Left ventricle myocardium superior (tissue), 1 donor: ENCODE results near the gene EIPR1. TPM values are rescaled to one million over a fixed set of nuclear protein-coding genes. Genes with fewer than 3 reads are reported as not detected.

Experiments
- ATAC-seq: fragments of 200-7000 bp; cut with Tn5 transposase; one replicate; pipeline ENCODE4 v1.9.1; 2020; ENCODE audit warnings: mild to moderate bottlenecking, moderate library complexity
- DNase-seq: peaks from one replicate; pipeline ENCODE4 v3.0.0-alpha.2; 2020
- intact Hi-C: fragments of 100-400 bp; cut with micrococcal nuclease; formaldehyde crosslinking; loops from one replicate; pipeline ENCODE4 v1.11.0; 2022
- total RNA-seq: library from RNA; stranded (reverse); fragmentation: NEBNext Ultra II Directional; extraction: Animal tissue kit (Norgen Biotek cat#: 25700); gene quantifications from one replicate; pipeline ENCODE4 v1.2.1, GENCODE V29; 2021
- donor health status: DM: no; HTN: yes; CAD: no; lungs with severe emphysema.

EIPR1 gene
- total RNA-seq, 1 donor from 2014 or later, result 9.6 TPM

DNA sequence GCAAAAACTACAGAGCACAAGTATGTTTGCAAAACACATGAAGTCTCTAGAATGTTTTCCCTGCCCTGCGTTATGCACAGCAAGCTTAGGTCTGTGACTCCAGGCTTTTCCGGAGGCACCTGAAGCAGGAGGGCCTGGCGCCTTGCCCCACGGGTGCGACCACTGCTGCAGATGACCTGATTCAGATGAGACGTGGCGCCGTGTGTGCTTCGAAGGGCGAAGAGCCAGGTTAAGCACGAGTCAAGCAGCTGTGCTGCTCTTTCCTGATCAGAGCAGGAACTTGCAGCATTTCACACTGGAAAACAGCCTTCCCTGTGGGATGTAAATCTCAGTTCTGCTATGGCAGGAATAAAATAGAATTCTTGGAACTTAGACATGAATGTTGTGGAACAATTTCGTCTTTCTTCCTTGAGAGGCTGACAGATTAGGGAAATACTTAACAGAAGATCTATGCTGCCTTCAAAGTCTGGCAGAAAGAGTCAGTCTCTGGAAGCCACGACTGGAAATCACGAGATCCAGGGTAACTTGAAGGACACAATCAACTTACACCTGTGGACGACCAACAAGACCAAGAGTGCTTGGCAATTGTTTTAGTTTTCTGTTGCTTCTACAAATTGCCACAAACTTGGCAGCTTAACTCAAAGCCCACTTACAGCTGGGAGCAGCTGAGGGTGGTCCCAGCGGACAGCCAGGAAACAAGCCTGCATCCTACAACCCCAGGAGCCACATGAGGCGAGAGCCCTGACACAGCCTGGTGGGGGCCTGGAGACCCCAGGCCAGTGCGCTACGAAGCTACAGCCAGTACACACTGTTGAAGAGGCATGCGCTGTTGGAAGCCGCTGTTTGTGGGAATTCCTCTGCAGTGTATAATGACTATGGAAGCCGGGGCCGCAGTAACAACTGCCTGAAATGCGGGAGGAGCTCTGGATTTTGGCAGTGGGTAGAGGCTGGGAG, 42.9 kb downstream of the EIPR1 start:
- intact Hi-C loops, result no loop called here
- DNase-seq (no peak), ATAC-seq (peak; percentile 51)

- DNase-seq (no peak), ATAC-seq (no peak)
- intact Hi-C loops, result no loop called here
Observed at GRCh38 chr2:3332133-3332532, 45.5 kb downstream of the EIPR1 start.

- no peak for DNase-seq
- no peak for ATAC-seq
- intact Hi-C loops, result no loop called here
Observed at GRCh38 chr2:3329491-3329890, 48.1 kb downstream of the EIPR1 start.

DNA sequence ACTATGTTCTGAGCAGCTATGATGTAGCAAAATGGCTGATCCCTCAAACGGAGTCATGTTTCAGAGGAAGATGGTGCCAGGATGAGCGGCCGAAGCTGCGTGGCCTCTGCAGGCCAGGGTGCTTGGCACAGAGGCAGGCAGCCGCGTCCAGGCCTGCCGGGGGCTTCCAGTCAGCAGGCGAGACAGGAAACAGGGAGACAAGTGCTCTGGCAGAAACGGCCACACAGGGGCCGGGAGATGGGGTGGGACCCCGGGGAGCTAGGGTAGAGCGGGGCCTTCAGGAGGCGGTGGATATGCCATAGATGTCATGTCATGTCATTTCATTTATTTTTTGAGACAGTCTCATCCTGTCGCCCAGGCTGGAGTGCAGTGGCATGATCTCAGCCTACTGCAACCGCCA, 50.7 kb downstream of the EIPR1 start:
- no peak for ATAC-seq
- intact Hi-C loops, result no loop called here
- DNase-seq, result no peak

GRCh38 chr2:3326182-3326537, 51.5 kb downstream of the EIPR1 start:
- no peak for ATAC-seq
- intact Hi-C loops, result no loop called here

DNA sequence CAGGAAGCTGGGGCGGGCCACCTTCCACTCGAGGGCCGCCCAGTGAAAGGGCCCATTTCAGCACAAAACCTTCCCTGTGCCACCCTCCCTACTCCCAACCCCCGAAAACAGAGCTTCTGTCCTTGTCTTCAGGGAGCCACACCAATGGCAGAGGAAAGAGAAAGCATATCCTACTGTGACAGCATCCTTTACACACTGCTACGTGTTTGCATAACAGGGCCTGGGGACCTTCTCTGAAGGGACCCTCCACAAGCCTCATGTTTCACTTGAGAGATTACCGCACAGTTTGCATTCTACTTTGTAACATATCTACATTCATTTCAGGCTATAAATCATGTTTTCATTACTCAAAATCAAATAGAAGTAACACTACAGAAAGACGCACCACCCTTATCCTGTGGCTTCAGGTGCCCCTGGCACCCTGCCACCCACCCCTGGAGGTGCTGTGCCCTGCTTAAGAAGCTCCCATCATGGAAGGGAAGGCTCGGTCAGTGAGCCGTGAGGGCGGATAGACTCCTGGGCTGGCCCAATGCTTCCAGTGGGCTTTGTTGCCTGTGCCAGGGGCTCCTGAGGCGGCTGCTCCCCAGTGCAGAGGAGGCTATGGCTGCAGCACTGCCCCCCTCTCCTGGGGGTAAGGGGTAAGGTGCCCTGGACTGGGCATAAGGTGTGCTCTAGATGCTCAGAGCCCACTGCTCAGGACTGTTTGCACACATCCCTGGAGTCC, 52.0 kb downstream of the EIPR1 start:
- no peak for ATAC-seq
- no peak for DNase-seq
- intact Hi-C loops, result no loop called here

More at GRCh38 chr2:3326182-3326537, 51.5 kb downstream of the EIPR1 start:
- DNase-seq, result no peak

GRCh38 chr2:3324404-3325281, 53.0 kb downstream of the EIPR1 start:
- ATAC-seq, result no peak

DNA sequence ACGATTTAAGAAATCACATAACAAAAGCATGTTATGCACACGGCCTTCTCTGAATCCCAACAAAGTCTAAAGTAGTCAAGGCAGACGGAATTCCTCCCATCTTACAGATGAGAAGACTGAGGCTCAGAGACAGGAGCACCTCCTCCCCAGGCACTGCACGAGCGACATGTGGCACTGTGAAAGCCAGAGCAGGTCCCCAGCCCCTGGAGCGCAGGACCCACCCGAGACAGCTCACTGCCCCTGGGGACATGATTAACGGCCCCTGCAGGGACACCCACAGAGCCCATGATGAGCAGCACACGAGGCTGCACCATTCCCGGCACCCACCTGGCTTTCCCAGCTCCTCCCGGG, 53.6 kb downstream of the EIPR1 start:
- intact Hi-C loops, result no loop called here
- ATAC-seq (no peak), DNase-seq (no peak)

More at GRCh38 chr2:3324404-3325281, 53.0 kb downstream of the EIPR1 start:
- DNase-seq, result no peak
- intact Hi-C loops, result no loop called here

- intact Hi-C loops, result no loop called here
- DNase-seq, result no peak
- ATAC-seq, result no peak
Observed at GRCh38 chr2:3323360-3324035, 54.1 kb downstream of the EIPR1 start.

DNA sequence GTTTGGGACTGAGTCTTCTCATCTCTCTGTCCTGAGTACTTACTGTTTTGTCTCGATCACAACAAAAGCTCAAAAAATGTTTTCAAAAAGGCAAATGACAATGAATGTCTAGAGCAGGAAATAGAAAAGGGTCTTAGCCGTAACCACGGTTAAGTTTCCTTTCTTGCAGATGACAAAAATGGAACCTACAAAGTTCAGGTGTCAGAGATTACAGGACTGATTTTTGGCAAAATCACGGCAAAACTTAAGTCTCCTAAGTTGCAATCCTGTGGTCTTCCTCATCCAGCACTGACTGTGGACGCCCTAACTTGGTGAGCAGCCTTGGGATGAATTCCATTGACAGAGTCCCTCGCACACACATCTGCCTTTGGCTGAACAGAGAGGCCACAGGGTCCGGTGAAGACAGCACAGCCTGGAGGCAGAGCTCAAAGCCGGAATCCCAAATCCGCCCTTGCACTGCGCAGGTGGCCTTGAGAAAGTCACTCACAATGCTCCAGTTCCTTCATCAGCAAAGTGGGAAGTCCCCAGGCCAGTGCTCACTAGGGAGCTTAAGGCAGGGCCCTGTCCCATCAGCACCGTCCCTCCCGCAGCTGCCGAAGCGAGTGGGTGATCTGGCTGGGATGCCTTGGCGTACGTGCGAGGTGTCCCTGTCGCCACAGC, 55.2 kb downstream of the EIPR1 start:
- ATAC-seq (no peak), DNase-seq (no peak)
- intact Hi-C loops, result no loop called here

DNA sequence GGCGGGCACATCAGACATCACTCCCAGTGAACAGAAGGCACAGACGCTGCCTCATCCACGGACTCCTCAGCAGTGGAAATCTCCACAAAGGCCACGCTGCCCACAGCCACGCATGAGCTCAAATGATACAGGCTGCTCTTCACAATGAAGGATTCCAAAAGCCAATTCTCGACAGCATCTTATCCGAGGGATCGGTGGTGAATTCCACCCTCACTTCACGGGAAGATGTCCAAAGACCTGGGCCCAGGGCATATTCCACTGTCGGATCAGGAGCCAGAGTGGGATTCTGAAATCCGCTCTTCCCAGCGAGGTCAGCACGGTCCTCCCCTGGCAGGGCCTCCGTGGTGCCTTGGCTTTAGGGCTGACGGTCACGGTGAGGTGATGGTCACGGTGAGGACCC, 55.8 kb downstream of the EIPR1 start:
- intact Hi-C loops, result no loop called here
- ATAC-seq (no peak), DNase-seq (no peak)

DNA sequence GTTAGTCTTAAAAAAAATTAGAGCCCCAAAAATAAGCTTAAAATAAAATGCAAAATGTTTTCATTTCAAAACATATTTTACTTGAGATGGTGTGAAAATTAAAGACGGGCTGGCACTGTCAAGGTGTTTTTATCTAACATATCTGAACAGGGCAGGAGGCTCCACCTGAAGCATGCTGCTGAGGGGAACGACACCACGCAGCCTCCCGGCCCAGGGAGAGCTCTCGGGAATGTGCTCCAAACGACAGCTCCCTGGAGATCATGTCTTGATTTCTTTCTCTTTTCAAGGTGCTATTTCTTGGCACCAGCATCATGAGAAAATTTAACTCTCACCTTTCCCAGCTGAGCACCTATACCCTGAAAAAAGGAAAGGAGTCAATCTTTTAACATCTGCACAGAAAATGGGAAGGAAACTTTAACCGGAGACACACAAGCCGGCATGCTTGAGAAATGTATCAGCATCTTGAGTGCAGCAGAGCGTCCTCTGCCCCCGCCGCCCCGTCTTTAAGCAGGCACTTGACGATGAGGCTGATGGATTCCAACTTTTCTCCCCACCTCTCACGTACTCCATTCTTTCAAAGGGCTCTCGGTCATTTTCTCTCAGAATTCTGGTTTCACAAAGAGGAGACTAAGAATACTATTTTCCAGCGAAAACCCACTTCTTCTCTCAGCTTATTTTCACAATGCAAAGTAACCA, 56.6 kb downstream of the EIPR1 start:
- ATAC-seq (no peak), DNase-seq (no peak)
- intact Hi-C loops, result no loop called here

DNA sequence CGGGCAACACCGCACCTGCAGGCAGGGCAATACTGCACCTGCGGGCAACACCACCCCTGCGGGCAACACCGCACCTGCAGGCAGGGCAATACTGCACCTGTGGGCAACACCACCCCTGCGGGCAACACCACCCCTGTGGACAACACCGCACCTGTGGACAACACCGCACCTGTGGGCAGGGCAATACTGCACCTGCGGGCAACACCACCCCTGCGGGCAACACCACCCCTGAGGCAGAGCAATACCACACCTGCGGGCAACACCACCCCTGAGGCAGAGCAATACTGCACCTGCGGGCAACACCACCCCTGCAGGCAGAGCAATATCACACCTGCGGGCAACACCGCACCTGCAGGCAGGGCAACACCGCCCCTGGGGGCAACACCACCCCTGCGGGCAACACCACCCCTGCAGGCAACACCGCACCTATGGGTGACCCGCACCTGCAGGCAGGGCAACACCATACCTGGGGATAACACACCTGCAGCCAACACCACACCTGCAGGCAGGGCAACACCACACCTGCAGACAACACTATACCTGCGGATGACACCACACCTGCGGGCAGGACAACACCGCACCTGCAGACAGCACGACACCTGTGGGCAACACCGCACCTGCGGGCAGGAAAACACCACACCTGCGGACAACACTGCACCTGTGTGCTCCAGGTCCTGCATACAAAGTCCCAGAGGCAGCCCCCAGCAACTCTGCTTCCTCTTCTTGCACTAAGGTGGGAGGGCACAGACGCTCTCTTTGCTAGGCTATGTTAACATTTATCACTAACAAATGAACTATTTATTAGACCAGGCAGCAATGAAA, 57.7 kb downstream of the EIPR1 start:
- DNase-seq (no peak), ATAC-seq (no peak)
- intact Hi-C loops, result no loop called here

- intact Hi-C loops, result no loop called here
- ATAC-seq (no peak), DNase-seq (no peak)
Observed at GRCh38 chr2:3319134-3319533, 58.5 kb downstream of the EIPR1 start.

DNA sequence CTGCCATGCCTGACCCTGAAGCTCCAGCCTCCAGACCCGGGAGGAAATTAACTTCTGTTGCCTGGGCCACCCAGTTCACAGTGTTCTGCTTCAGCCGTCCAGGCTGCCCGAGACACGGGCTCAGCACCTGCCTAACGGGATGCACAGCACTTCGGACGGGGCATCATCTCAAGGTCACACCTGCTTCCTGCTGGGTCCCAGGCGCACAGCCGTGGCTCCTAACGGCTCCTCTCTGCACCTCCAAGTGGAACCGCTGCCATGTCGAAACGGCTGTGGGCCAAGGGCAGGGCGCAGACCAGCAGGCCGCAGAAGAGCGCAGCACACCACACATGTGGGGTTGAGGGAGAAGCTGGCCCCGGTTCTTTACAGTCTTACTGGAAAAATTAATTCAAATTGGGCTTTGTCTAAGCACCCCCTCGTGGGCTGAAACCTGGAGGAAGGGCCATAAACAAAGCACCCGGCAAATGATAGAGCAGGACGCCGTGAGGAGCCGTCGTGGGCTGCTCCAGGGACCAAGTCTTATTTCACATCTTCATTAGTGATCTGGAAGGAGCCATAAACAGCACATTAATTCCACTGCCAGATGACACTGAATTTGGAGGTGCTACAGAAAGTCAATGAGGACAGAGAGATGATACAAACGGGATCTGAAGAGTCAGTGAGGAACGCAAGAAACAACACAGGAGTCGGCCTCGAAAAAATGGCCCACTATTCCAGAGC, 59.6 kb downstream of the EIPR1 start:
- intact Hi-C loops, result no loop called here
- no peak for ATAC-seq

DNA sequence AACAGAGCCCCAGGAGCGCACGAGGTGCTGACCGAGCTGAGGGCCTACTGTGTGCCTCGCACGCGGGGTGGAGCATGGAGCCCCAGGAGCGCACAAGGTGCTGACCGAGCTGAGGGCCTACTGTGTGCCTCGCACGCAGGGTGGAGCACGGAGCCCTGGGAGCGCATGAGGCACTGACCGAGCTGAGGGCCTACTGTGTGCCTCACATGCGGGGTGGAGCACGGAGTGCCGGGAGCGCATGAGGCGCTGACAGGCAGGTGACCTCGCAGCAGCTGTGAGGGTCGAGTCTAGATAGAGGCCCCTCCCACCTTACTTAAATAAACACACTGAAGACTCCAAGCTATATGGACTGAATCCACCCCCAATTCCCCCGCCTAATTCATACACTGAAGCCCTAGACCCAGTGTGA, 60.3 kb downstream of the EIPR1 start:
- intact Hi-C loops, result no loop called here
- no peak for DNase-seq
- ATAC-seq, result no peak

More for the DNA sequence above, 59.6 kb downstream of the EIPR1 start:
- DNase-seq, result no peak
